CD4-positive, alpha-beta T cell (primary cell): ENCODE data around the gene GPC6. TPM values are rescaled to one million over a fixed set of nuclear protein-coding genes. Genes with fewer than 3 reads are reported as not detected.

Experiments used
- ATAC-seq: fragments of 200-7000 bp; cut with Tn5 transposase; one replicate; pipeline ENCODE4 v1.10.0; 2022; ENCODE audit warnings: mild to moderate bottlenecking; ENCODE audit not compliant: poor library complexity
- CTCF ChIA-PET: fragments of 350-600 bp; sonication (Branson Sonifier 250); formaldehyde crosslinking; loops from one replicate; lab custom pipeline; 2021; ENCODE audit warnings: antibody characterized with exemption, inconsistent platforms; lab: Charles Lee
- POLR2A ChIA-PET: fragments of 350-600 bp; sonication (Branson Sonifier 250); formaldehyde crosslinking; loops from one replicate; lab custom pipeline; 2021; ENCODE audit warnings: antibody characterized with exemption, inconsistent platforms; lab: Charles Lee
- DNase-seq, 14 experiments: peaks; one replicate each; pipeline ENCODE4 v3.0.0-alpha.2; 2013 to 2020; ENCODE audit warnings: mixed read lengths in 2 of 14
- H3K27ac ChIP-seq, 2 donors: one replicate each; pipeline versions ENCODE4 v1.5.1 to v1.7.0; 2013; ENCODE audit warnings: low read length in 2 of 2, low read depth in 1 of 2, mild to moderate bottlenecking in 1 of 2
- H3K27me3 ChIP-seq, 2 experiments: 1 replicate in 1 of 2; 2 replicates in 1 of 2; pipeline versions ENCODE4 v1.6.1 to v1.7.0; 2013; ENCODE audit warnings: low read length in 2 of 2, control low read depth in 1 of 2, mild to moderate bottlenecking in 1 of 2, moderate library complexity in 1 of 2; ENCODE audit not compliant: insufficient read depth in 2 of 2, control insufficient read depth in 1 of 2
- H3K36me3 ChIP-seq: one replicate; pipeline ENCODE4 v1.6.1; 2013; ENCODE audit warnings: low read length, control low read depth; ENCODE audit not compliant: insufficient read depth
- H3K4me1 ChIP-seq: one replicate; pipeline ENCODE4 v1.6.1; 2013; ENCODE audit warnings: low read length, control low read depth; ENCODE audit not compliant: insufficient read depth
- H3K4me3 ChIP-seq: one replicate; pipeline ENCODE4 v1.5.1; 2013; ENCODE audit warnings: mild to moderate bottlenecking, low read length, moderate library complexity
- H3K9me3 ChIP-seq, 2 experiments: 1 replicate in 1 of 2; 2 replicates in 1 of 2; pipeline versions ENCODE4 v1.6.1 to v1.7.0; 2013; ENCODE audit warnings: low read length in 2 of 2, mild to moderate bottlenecking in 2 of 2, control low read depth in 1 of 2, moderate library complexity in 1 of 2; ENCODE audit not compliant: control insufficient read depth in 1 of 2, insufficient read depth in 1 of 2
- H3K27ac Mint-ChIP-seq: one replicate; pipeline ENCODE4 v1.8.0; 2020; ENCODE audit warnings: mixed read lengths
- H3K27me3 Mint-ChIP-seq: one replicate; pipeline ENCODE4 v1.8.0; 2021; ENCODE audit warnings: mixed read lengths
- H3K36me3 Mint-ChIP-seq: one replicate; pipeline ENCODE4 v1.8.0; 2021; ENCODE audit warnings: low read depth, mixed read lengths
- H3K4me1 Mint-ChIP-seq: one replicate; pipeline ENCODE4 v1.8.0; 2021; ENCODE audit warnings: low read depth, mixed read lengths
- H3K4me3 Mint-ChIP-seq: one replicate; pipeline ENCODE4 v1.8.0; 2020; ENCODE audit warnings: mild to moderate bottlenecking, mixed read lengths
- H3K9me3 Mint-ChIP-seq: one replicate; pipeline ENCODE4 v1.8.0; 2020; ENCODE audit warnings: mixed read lengths
- intact Hi-C, 2 experiments: fragments of 100-400 bp; cut with DNase I in 1 of 2; cut with micrococcal nuclease in 1 of 2; formaldehyde crosslinking; loops; one replicate each; pipeline versions ENCODE4 v1.15.1 to v1.9.0; 2023 to 2025; cut with DNase I, micrococcal nuclease
- total RNA-seq, 174 experiments: library from RNA in 2 of 174; stranded (reverse) in 2 of 174; gene quantifications; one replicate each; pipeline ENCODE4 v1.2.3 and lab custom pipeline; 2021 to 2026
- TF ChIP-seq, protein P1 (sequence below): fragments of 200-600 bp; IDR thresholded peaks from one replicate; pipeline ENCODE4 v1.8.0; 2022; ENCODE audit warnings: antibody characterized with exemption, mild to moderate bottlenecking

Gene GPC6
- total RNA-seq, 2 experiments from 2014 or later, result not detected

- H3K27me3 ChIP-seq, result no peaks in the 10 kb centered on the region
- H3K27me3 Mint-ChIP-seq, result peaks cover 8% of the 10 kb centered on the region
- TF ChIP-seq, protein P1, sequence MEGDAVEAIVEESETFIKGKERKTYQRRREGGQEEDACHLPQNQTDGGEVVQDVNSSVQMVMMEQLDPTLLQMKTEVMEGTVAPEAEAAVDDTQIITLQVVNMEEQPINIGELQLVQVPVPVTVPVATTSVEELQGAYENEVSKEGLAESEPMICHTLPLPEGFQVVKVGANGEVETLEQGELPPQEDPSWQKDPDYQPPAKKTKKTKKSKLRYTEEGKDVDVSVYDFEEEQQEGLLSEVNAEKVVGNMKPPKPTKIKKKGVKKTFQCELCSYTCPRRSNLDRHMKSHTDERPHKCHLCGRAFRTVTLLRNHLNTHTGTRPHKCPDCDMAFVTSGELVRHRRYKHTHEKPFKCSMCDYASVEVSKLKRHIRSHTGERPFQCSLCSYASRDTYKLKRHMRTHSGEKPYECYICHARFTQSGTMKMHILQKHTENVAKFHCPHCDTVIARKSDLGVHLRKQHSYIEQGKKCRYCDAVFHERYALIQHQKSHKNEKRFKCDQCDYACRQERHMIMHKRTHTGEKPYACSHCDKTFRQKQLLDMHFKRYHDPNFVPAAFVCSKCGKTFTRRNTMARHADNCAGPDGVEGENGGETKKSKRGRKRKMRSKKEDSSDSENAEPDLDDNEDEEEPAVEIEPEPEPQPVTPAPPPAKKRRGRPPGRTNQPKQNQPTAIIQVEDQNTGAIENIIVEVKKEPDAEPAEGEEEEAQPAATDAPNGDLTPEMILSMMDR, result no peak
- H3K4me1 ChIP-seq, result no peaks in the 10 kb centered on the region
- H3K27ac ChIP-seq, result no peak overlapping the region
- intact Hi-C loops, result no loop called here
- H3K4me3 Mint-ChIP-seq, result no peak overlapping the region
- no peaks in the 10 kb centered on the region for H3K36me3 ChIP-seq
- ATAC-seq, result no peak
- no peak overlapping the region for H3K27ac Mint-ChIP-seq
- H3K4me3 ChIP-seq, result no peak overlapping the region
- H3K4me1 Mint-ChIP-seq, result no peaks in the 10 kb centered on the region
- no peaks in the 10 kb centered on the region for H3K36me3 Mint-ChIP-seq
- ChIA-PET POLR2A (interaction anchor here (0.7 kb wide), 1 partner anchor 193 kb away, joined by 3 read pairs; no protein-coding TSS in a partner anchor), CTCF (no interaction called here)
- no peaks in the 10 kb centered on the region for H3K9me3 Mint-ChIP-seq
- H3K9me3 ChIP-seq, result no peaks in the 10 kb centered on the region
- DNase-seq, result no peak
Observed at GRCh38 chr13:94014461-94014860, 787.9 kb downstream of the GPC6 start.

DNA sequence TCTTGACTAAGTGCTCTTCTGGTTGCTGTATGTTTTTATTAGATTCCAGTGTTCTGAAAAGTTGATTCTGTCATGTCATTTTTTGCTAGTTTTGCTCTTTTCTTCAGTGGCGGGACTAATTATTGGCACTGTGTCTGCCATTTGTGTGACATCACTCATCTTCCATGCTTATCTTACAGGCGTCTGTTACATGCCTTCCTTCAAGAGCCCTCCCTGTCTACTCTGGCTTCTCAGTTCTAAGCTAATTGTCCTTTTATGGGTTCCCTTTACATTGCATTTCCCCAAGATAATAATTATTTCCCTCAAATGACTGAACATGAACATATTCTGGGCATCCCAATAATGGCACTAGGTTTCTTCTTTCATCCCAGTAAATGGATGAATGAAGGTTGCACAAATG, 793.8 kb downstream of the GPC6 start:
- TF ChIP-seq, protein P1, result no peak
- no peaks in the 10 kb centered on the region for H3K9me3 Mint-ChIP-seq
- intact Hi-C loops, result no loop called here
- H3K4me3 ChIP-seq, result no peak overlapping the region
- H3K27me3 ChIP-seq, result peaks cover 0 to 4% of the 10 kb centered on the region in 2 experiments
- ATAC-seq (no peak), DNase-seq (no peak)
- no peaks in the 10 kb centered on the region for H3K36me3 ChIP-seq
- H3K9me3 ChIP-seq, result no peaks in the 10 kb centered on the region
- ChIA-PET CTCF (no interaction called here), POLR2A (no interaction called here)
- no peak overlapping the region for H3K27ac ChIP-seq
- H3K4me1 ChIP-seq, result no peaks in the 10 kb centered on the region
- H3K27ac Mint-ChIP-seq, result no peak overlapping the region
- H3K27me3 Mint-ChIP-seq, result peaks cover 15% of the 10 kb centered on the region
- no peaks in the 10 kb centered on the region for H3K36me3 Mint-ChIP-seq
- no peaks in the 10 kb centered on the region for H3K4me1 Mint-ChIP-seq
- no peak overlapping the region for H3K4me3 Mint-ChIP-seq

- Mint-ChIP-seq H3K36me3 (no peaks in the 10 kb centered on the region), H3K4me1 (no peaks in the 10 kb centered on the region), H3K4me3 (no peak overlapping the region), H3K9me3 (no peaks in the 10 kb centered on the region), H3K27ac (no peak overlapping the region), H3K27me3 (peaks cover 11% of the 10 kb centered on the region)
- Histone ChIP-seq H3K27me3 (peaks cover 0 to 4% of the 10 kb centered on the region in 2 experiments), H3K36me3 (no peaks in the 10 kb centered on the region), H3K27ac (no peak overlapping the region), H3K9me3 (no peaks in the 10 kb centered on the region), H3K4me3 (no peak overlapping the region), H3K4me1 (no peaks in the 10 kb centered on the region)
- POLR2A ChIA-PET, result no interaction called here
- no peak for ATAC-seq
- DNase-seq, result no peak
- CTCF ChIA-PET, result no interaction called here
- intact Hi-C loops, result no loop called here
- TF ChIP-seq, protein P1, result no peak
Observed at GRCh38 chr13:94020833-94021232, 794.2 kb downstream of the GPC6 start.
